ENCODE results near the gene GFRA1. TPM values are rescaled to one million over a fixed set of nuclear protein-coding genes. Genes with fewer than 3 reads are reported as not detected.

GFRA1 gene
- total RNA-seq, 1 donor from 2014 or later, result 44.1 TPM

DNA sequence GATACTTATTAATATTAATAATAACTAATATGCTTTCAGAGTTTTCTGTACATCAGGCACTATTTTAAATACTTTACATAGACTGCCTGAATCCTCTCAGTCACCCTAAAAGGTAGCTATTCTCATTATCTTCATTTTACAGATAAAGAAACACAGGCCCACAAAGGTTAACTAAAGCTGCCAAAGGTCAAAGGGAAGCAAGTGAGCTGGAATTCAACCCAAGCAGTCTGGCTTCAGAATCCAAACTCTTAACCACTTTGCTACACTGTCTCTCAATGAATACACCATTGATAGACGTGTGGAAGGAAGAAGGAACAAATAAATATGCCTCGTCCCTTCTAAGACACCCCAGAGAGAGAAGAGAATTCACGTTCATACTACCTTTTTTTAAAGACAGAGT lies 52.0 kb downstream of the GFRA1 start:
- Mint-ChIP-seq H3K27me3 (ENCODE audit: unreplicated experiment) (no peaks in the 10 kb centered on the region), H3K9me3 (ENCODE audit: unreplicated experiment) (no peaks in the 10 kb centered on the region), H3K36me3 (ENCODE audit: unreplicated experiment) (no peaks in the 10 kb centered on the region), H3K4me3 (ENCODE audit: unreplicated experiment) (no peak overlapping the region), H3K4me1 (ENCODE audit: unreplicated experiment) (no peaks in the 10 kb centered on the region), H3K27ac (ENCODE audit: unreplicated experiment) (no peak overlapping the region)
- TF ChIP-seq, protein P1, sequence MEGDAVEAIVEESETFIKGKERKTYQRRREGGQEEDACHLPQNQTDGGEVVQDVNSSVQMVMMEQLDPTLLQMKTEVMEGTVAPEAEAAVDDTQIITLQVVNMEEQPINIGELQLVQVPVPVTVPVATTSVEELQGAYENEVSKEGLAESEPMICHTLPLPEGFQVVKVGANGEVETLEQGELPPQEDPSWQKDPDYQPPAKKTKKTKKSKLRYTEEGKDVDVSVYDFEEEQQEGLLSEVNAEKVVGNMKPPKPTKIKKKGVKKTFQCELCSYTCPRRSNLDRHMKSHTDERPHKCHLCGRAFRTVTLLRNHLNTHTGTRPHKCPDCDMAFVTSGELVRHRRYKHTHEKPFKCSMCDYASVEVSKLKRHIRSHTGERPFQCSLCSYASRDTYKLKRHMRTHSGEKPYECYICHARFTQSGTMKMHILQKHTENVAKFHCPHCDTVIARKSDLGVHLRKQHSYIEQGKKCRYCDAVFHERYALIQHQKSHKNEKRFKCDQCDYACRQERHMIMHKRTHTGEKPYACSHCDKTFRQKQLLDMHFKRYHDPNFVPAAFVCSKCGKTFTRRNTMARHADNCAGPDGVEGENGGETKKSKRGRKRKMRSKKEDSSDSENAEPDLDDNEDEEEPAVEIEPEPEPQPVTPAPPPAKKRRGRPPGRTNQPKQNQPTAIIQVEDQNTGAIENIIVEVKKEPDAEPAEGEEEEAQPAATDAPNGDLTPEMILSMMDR (IDR thresholded peaks at IDR 0.05), result no peak
- no peak for DNase-seq (ENCODE audit: extremely low spot score, unreplicated experiment)

- no peaks in the 10 kb centered on the region for H3K27me3 Mint-ChIP-seq (ENCODE audit: unreplicated experiment)
- H3K36me3 Mint-ChIP-seq (ENCODE audit: unreplicated experiment), result no peaks in the 10 kb centered on the region
- DNase-seq (ENCODE audit: extremely low spot score, unreplicated experiment), result no peak
- TF ChIP-seq, protein P1 (IDR thresholded peaks at IDR 0.05), result no peak
- no peak overlapping the region for H3K4me3 Mint-ChIP-seq (ENCODE audit: unreplicated experiment)
- H3K4me1 Mint-ChIP-seq (ENCODE audit: unreplicated experiment), result peaks cover 12% of the 10 kb centered on the region
- no peak overlapping the region for H3K27ac Mint-ChIP-seq (ENCODE audit: unreplicated experiment)
- H3K9me3 Mint-ChIP-seq (ENCODE audit: unreplicated experiment), result no peaks in the 10 kb centered on the region
Measured at GRCh38 chr10:116216676-116217075, 56.3 kb downstream of the GFRA1 start.

GRCh38 chr10:116215651-116216050 lies 57.4 kb downstream of the GFRA1 start:
- Mint-ChIP-seq H3K9me3 (ENCODE audit: unreplicated experiment) (no peaks in the 10 kb centered on the region), H3K36me3 (ENCODE audit: unreplicated experiment) (no peaks in the 10 kb centered on the region), H3K27ac (ENCODE audit: unreplicated experiment) (no peak overlapping the region), H3K4me1 (ENCODE audit: unreplicated experiment) (peaks cover 22% of the 10 kb centered on the region), H3K4me3 (ENCODE audit: unreplicated experiment) (no peak overlapping the region), H3K27me3 (ENCODE audit: unreplicated experiment) (no peaks in the 10 kb centered on the region)
- TF ChIP-seq, protein P1 (IDR thresholded peaks at IDR 0.05), result no peak
- DNase-seq (ENCODE audit: extremely low spot score, unreplicated experiment), result no peak

DNA sequence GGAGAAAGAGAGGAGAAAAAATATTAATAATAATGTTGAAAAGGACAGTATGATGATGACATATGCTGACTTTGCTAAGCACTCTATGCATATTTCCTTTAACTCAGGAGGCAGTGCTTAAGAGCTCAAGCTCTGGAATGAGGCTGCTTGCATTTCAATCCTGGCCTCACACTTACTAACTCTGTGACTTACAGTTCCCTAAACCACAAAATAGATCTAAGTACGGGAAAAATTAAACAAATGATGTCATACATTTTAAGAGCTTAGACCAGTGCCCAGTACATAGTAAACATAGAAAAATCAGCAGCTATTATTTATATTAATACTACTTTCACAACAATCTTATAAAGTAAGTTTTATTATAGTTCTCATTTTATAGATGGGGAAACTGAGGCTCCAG lies 61.3 kb downstream of the GFRA1 start:
- H3K27ac Mint-ChIP-seq (ENCODE audit: unreplicated experiment), result peak overlapping the region; percentile 9
- H3K4me3 Mint-ChIP-seq (ENCODE audit: unreplicated experiment), result no peak overlapping the region
- H3K9me3 Mint-ChIP-seq (ENCODE audit: unreplicated experiment), result no peaks in the 10 kb centered on the region
- no peaks in the 10 kb centered on the region for H3K27me3 Mint-ChIP-seq (ENCODE audit: unreplicated experiment)
- H3K4me1 Mint-ChIP-seq (ENCODE audit: unreplicated experiment), result peaks cover 30% of the 10 kb centered on the region
- DNase-seq (ENCODE audit: extremely low spot score, unreplicated experiment), result no peak
- TF ChIP-seq, protein P1 (IDR thresholded peaks at IDR 0.05), result no peak
- H3K36me3 Mint-ChIP-seq (ENCODE audit: unreplicated experiment), result no peaks in the 10 kb centered on the region

DNA sequence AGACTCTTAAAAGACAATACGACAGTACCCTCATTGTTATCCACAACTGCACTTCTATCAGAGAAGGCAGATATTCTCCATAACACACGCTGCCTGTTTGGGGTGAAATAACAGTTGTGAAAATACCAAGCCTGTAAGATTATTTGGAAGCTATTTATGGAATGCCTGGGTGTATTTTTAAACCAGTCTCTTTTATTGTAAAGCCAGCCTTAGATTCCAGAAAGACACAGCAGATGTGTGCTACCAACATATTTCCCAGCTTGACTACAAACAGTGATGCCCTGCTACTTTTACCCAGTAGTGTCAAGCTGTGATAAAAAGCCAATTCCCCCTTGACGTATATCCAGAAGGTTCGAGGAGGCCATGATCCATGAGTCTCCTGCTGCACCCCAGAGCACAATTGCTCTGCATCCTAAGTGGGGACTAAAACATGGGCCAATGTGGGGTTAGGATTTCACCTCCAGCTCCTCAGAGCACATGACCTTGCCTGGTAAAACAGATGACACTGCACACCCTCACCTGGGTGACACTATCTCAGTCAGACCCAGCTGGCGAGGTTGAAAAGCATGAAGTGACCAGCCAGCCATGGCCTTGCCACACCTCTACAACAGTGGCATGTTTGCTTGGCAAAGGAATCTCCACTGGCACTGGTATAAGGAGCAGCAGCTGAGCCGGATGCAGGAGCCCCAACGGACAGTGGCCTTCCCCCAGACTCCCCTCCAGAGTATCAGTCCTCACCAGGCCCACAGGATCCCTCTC lies 62.2 kb downstream of the GFRA1 start:
- Mint-ChIP-seq H3K4me3 (ENCODE audit: unreplicated experiment) (no peak overlapping the region), H3K9me3 (ENCODE audit: unreplicated experiment) (no peaks in the 10 kb centered on the region), H3K27me3 (ENCODE audit: unreplicated experiment) (no peaks in the 10 kb centered on the region), H3K4me1 (ENCODE audit: unreplicated experiment) (peaks cover 32% of the 10 kb centered on the region), H3K27ac (ENCODE audit: unreplicated experiment) (peak overlapping the region; percentile 29), H3K36me3 (ENCODE audit: unreplicated experiment) (no peaks in the 10 kb centered on the region)
- TF ChIP-seq, protein P1 (IDR thresholded peaks at IDR 0.05), result no peak
- no peak for DNase-seq (ENCODE audit: extremely low spot score, unreplicated experiment)

Measured in osteocyte (in vitro differentiated cells).